B cell (primary cell): ENCODE measurements around the gene SLC24A3.

ENCODE experiments used
- EZH2 ChIP-seq: IDR thresholded peaks from 2 replicates; pipeline ENCODE4 v1.6.1; 2012; ENCODE audit warnings: borderline replicate concordance, low read depth, mild to moderate bottlenecking, moderate library complexity, low read length; ENCODE audit not compliant: insufficient read depth, poor library complexity, severe bottlenecking
- TF ChIP-seq, protein P1 (sequence below): fragments of 200-600 bp; IDR thresholded peaks from one replicate; pipeline ENCODE4 v1.8.0; 2022; ENCODE audit warnings: antibody characterized with exemption, mild to moderate bottlenecking

DNA sequence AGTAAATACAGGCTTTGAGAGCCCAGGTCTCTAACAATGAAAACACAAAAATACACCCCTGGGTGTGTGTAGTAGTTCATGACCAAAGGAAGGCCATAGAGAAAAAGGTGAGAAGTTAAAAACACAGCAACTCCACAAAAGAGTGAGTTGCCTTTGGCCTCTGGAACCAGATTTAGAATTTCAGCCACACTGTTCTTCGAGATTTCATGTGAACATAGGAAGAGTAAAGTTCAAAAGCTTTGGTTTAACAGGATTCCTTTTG lies 502.1 kb downstream of the SLC24A3 start:
- TF ChIP-seq EZH2: no peak
- TF ChIP-seq, protein P1, sequence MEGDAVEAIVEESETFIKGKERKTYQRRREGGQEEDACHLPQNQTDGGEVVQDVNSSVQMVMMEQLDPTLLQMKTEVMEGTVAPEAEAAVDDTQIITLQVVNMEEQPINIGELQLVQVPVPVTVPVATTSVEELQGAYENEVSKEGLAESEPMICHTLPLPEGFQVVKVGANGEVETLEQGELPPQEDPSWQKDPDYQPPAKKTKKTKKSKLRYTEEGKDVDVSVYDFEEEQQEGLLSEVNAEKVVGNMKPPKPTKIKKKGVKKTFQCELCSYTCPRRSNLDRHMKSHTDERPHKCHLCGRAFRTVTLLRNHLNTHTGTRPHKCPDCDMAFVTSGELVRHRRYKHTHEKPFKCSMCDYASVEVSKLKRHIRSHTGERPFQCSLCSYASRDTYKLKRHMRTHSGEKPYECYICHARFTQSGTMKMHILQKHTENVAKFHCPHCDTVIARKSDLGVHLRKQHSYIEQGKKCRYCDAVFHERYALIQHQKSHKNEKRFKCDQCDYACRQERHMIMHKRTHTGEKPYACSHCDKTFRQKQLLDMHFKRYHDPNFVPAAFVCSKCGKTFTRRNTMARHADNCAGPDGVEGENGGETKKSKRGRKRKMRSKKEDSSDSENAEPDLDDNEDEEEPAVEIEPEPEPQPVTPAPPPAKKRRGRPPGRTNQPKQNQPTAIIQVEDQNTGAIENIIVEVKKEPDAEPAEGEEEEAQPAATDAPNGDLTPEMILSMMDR: no peak
